GM23338 (cell line): Measurements from ENCODE around the gene MAGI1. TPM values are rescaled to one million over a fixed set of nuclear protein-coding genes. Genes with fewer than 3 reads are reported as not detected.
"Not testable (repeated sequence)": the region's sequence is repeated elsewhere in the genome, so short reads cannot be mapped to it uniquely, and the experiment has no call there.

Experiments
- ATAC-seq: fragments of 200-7000 bp; cut with Tn5 transposase; 3 replicates; pipeline ENCODE4 v1.9.1; 2020
- DNase-seq: peaks from one replicate; pipeline ENCODE4 v3.0.0-alpha.2; 2015; ENCODE audit warnings: low spot score
- H2AFZ ChIP-seq: fragments of 200-600 bp; sonication (generic); 2 replicates; pipeline ENCODE4 v1.8.0; 2016; ENCODE audit warnings: antibody characterized with exemption, mild to moderate bottlenecking, moderate library complexity
- H3F3A ChIP-seq: fragments of 200-600 bp; sonication (generic); replicated peaks from 2 replicates; pipeline ENCODE4 v1.8.0; 2017; ENCODE audit warnings: antibody characterized with exemption, mixed run types, low read depth
- H3K27ac ChIP-seq: fragments of 200-600 bp; sonication (generic); 2 replicates; pipeline ENCODE4 v1.6.1; 2016; ENCODE audit warnings: low read depth
- H3K27me3 ChIP-seq: fragments of 200-600 bp; sonication (generic); 2 replicates; pipeline ENCODE4 v1.8.0; 2016; ENCODE audit warnings: mild to moderate bottlenecking, mixed run types, moderate library complexity; ENCODE audit not compliant: insufficient read depth
- H3K36me3 ChIP-seq: fragments of 200-600 bp; sonication (generic); 2 replicates; pipeline ENCODE4 v1.8.0; 2016; ENCODE audit warnings: mild to moderate bottlenecking; ENCODE audit not compliant: insufficient read depth
- H3K4me1 ChIP-seq: fragments of 200-600 bp; sonication (generic); 2 replicates; pipeline ENCODE4 v1.8.0; 2016; ENCODE audit warnings: mild to moderate bottlenecking, moderate library complexity; ENCODE audit not compliant: insufficient read depth
- H3K4me2 ChIP-seq: fragments of 200-600 bp; sonication (generic); 2 replicates; pipeline ENCODE4 v1.7.1; 2017; ENCODE audit warnings: mixed run types
- H3K4me3 ChIP-seq: fragments of 200-600 bp; sonication (generic); 2 replicates; pipeline ENCODE4 v1.6.1; 2016; ENCODE audit warnings: mixed run types
- H3K79me2 ChIP-seq: fragments of 200-600 bp; sonication (generic); replicated peaks from 2 replicates; pipeline ENCODE4 v1.8.0; 2017; ENCODE audit warnings: mild to moderate bottlenecking; ENCODE audit not compliant: insufficient read depth
- H3K9me2 ChIP-seq: fragments of 200-600 bp; sonication (generic); 2 replicates; pipeline ENCODE4 v1.8.0; 2017; ENCODE audit not compliant: insufficient read depth
- H4K20me1 ChIP-seq: fragments of 200-600 bp; sonication (generic); replicated peaks from 2 replicates; pipeline ENCODE4 v1.8.0; 2017; ENCODE audit warnings: mild to moderate bottlenecking; ENCODE audit not compliant: insufficient read depth
- H3K27ac Mint-ChIP-seq: 2 replicates; pipeline ENCODE4 v1.8.0; 2020; ENCODE audit warnings: inconsistent platforms, mild to moderate bottlenecking, moderate library complexity, mixed read lengths
- H3K27me3 Mint-ChIP-seq: 3 replicates; pipeline ENCODE4 v1.8.0; 2022; ENCODE audit warnings: low read depth, mild to moderate bottlenecking, moderate library complexity, mixed read lengths, inconsistent platforms; ENCODE audit not compliant: insufficient read depth, poor library complexity
- H3K36me3 Mint-ChIP-seq: 3 replicates; pipeline ENCODE4 v1.8.0; 2021; ENCODE audit warnings: low read depth, mild to moderate bottlenecking, inconsistent platforms, moderate library complexity, mixed read lengths
- H3K4me1 Mint-ChIP-seq: 3 replicates; pipeline ENCODE4 v1.8.0; 2020; ENCODE audit warnings: mild to moderate bottlenecking, inconsistent platforms, mixed read lengths
- H3K4me3 Mint-ChIP-seq: 3 replicates; pipeline ENCODE4 v1.8.0; 2021; ENCODE audit warnings: moderate library complexity, mild to moderate bottlenecking, inconsistent platforms, mixed read lengths
- H3K9me3 Mint-ChIP-seq: 3 replicates; pipeline ENCODE4 v1.8.0; 2020; ENCODE audit warnings: moderate library complexity, mild to moderate bottlenecking, inconsistent platforms, mixed read lengths
- JUNB ChIP-seq: IDR thresholded peaks from one replicate; pipeline ENCODE4 v1.6.1; 2016; ENCODE audit warnings: antibody characterized with exemption; ENCODE audit not compliant: unreplicated experiment
- POLR2AphosphoS5 ChIP-seq: IDR thresholded peaks from 2 replicates; pipeline ENCODE4 v1.6.1; 2016; ENCODE audit warnings: antibody characterized with exemption, low read depth
- polyA plus RNA-seq: library from polyadenylated mRNA; unstranded; fragments of >200 nt; fragmentation: Nextera tagmentation; extraction: Ambion mirVana; gene quantifications from 2 replicates; pipeline ENCODE4 v1.2.1, GENCODE V29; 2016
- total RNA-seq: library from RNA; depleted of rRNA; stranded (reverse); fragments of >200 nt; shearing (Covaris generic); gene quantifications from 2 replicates; pipeline ENCODE4 v1.2.3, GENCODE V29; 2014
- TF ChIP-seq, protein P1 (sequence below): fragments of 250-450 bp; sonication (Bioruptor Pico); IDR thresholded peaks from 2 replicates; pipeline ENCODE4 v1.5.0; 2020; ENCODE audit warnings: mild to moderate bottlenecking, moderate library complexity
- TF ChIP-seq, protein P2 (sequence below): IDR thresholded peaks from one replicate; pipeline ENCODE4 v1.6.1; 2018; ENCODE audit warnings: antibody characterized with exemption; ENCODE audit not compliant: unreplicated experiment

The MAGI1 gene
- total and polyA plus RNA-seq, 2 experiments from 2014 or later = 27.4 to 71.2 TPM

DNA sequence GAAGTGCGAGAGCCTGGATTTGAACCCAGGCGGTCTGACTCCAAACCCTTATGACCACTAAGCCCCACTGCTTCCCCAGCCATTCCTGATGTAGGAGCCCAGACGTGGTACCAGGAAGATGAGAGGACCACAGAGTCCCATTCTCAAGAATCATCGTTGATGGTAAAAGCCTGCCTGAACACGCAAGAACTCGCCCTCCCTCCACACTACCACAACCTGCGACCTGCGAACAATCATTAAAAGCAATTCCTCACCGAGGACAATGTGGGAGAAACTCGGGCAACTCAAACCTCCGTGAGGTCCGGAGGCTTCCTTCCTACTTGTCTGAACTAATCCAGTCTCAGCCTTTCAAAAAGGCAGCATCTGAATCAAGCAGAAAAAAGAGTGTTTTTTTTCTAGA is 10.3 kb downstream of the MAGI1 start (continued):
- TF ChIP-seq JUNB (no peak), POLR2AphosphoS5 (no peak)
- TF ChIP-seq, protein P1, sequence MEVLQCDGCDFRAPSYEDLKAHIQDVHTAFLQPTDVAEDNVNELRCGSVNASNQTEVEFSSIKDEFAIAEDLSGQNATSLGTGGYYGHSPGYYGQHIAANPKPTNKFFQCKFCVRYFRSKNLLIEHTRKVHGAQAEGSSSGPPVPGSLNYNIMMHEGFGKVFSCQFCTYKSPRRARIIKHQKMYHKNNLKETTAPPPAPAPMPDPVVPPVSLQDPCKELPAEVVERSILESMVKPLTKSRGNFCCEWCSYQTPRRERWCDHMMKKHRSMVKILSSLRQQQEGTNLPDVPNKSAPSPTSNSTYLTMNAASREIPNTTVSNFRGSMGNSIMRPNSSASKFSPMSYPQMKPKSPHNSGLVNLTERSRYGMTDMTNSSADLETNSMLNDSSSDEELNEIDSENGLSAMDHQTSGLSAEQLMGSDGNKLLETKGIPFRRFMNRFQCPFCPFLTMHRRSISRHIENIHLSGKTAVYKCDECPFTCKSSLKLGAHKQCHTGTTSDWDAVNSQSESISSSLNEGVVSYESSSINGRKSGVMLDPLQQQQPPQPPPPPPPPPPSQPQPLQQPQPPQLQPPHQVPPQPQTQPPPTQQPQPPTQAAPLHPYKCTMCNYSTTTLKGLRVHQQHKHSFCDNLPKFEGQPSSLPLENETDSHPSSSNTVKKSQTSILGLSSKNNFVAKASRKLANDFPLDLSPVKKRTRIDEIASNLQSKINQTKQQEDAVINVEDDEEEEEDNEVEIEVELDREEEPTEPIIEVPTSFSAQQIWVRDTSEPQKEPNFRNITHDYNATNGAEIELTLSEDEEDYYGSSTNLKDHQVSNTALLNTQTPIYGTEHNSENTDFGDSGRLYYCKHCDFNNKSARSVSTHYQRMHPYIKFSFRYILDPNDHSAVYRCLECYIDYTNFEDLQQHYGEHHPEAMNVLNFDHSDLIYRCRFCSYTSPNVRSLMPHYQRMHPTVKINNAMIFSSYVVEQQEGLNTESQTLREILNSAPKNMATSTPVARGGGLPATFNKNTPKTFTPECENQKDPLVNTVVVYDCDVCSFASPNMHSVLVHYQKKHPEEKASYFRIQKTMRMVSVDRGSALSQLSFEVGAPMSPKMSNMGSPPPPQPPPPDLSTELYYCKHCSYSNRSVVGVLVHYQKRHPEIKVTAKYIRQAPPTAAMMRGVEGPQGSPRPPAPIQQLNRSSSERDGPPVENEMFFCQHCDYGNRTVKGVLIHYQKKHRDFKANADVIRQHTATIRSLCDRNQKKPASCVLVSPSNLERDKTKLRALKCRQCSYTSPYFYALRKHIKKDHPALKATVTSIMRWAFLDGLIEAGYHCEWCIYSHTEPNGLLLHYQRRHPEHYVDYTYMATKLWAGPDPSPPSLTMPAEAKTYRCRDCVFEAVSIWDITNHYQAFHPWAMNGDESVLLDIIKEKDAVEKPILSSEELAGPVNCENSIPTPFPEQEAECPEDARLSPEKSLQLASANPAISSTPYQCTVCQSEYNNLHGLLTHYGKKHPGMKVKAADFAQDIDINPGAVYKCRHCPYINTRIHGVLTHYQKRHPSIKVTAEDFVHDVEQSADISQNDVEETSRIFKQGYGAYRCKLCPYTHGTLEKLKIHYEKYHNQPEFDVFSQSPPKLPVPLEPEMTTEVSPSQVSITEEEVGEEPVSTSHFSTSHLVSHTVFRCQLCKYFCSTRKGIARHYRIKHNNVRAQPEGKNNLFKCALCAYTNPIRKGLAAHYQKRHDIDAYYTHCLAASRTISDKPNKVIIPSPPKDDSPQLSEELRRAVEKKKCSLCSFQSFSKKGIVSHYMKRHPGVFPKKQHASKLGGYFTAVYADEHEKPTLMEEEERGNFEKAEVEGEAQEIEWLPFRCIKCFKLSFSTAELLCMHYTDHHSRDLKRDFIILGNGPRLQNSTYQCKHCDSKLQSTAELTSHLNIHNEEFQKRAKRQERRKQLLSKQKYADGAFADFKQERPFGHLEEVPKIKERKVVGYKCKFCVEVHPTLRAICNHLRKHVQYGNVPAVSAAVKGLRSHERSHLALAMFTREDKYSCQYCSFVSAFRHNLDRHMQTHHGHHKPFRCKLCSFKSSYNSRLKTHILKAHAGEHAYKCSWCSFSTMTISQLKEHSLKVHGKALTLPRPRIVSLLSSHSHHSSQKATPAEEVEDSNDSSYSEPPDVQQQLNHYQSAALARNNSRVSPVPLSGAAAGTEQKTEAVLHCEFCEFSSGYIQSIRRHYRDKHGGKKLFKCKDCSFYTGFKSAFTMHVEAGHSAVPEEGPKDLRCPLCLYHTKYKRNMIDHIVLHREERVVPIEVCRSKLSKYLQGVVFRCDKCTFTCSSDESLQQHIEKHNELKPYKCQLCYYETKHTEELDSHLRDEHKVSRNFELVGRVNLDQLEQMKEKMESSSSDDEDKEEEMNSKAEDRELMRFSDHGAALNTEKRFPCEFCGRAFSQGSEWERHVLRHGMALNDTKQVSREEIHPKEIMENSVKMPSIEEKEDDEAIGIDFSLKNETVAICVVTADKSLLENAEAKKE = no peak

DNA sequence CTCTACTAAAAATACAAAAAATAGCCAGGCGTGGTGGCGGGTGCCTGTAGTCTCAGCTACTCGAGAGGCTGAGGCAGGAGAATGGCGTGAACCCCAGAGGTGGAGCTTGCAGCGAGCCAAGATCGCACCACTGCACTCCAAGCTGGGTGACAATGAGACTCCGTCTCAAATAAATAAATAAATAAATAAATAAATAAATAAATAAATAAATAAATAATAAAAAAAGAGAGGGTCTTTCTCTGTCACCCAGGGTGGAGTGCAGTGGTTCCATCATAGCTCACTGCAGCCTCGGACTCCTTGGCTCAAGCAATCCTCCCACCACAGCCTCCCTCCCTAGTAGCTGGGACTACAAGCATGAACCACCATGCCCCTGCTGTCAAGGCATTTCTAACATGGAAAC is 11.6 kb downstream of the MAGI1 start:
- Histone ChIP-seq H3K4me1 (peaks cover 17% of the 10 kb centered on the region), H3K79me2 (peaks cover 98% of the 10 kb centered on the region), H4K20me1 (peaks cover 14% of the 10 kb centered on the region)
- peaks cover 24% of the 10 kb centered on the region for H3K4me1 Mint-ChIP-seq
- H3F3A ChIP-seq, H3K36me3 Mint-ChIP-seq, H3K27ac ChIP-seq, H2AFZ ChIP-seq, H3K27me3 ChIP-seq, DNase-seq, H3K36me3 ChIP-seq, H3K27ac Mint-ChIP-seq, H3K4me3 ChIP-seq, H3K9me2 ChIP-seq, ATAC-seq, H3K27me3 Mint-ChIP-seq, H3K9me3 Mint-ChIP-seq, H3K4me2 ChIP-seq, H3K4me3 Mint-ChIP-seq: not testable (repeated sequence)

DNA sequence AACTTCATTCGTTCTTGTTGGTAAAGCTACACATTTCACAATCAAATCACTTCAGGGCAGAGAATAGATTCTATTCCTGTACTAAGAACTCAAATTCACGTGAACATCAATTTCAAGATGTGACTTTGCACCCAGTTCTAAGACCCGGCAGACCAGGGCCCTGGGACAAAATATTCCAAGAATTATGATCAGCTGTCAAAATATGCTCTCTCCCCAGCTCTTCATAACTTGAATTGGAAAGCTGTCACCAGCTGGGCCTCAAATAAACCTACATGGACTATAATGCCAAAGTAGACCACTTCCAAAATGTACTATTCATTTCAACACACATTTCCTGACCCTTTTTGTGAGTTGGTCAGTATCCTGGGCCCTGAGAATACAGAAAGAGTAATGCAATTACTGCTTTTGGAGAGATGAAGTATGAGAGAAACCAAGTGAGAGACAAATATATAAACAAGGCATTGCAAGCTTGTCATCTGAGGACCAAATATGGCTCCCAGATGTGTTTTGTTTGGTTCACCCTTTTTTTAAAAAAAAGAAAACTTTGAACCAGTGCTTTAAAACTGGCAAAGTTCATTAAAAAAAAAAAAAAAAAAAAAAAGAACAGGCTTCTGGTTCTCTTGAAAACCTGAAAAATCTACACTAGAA is 14.9 kb downstream of the MAGI1 start:
- ATAC-seq (no peak), DNase-seq (no peak)
- Mint-ChIP-seq H3K36me3 (no peaks in the 10 kb centered on the region), H3K4me1 (peaks cover 42% of the 10 kb centered on the region), H3K9me3 (no peaks in the 10 kb centered on the region; the same call in 2 of the 3 replicates), H3K27ac (no peak overlapping the region), H3K4me3 (no peak overlapping the region), H3K27me3 (peaks cover 4% of the 10 kb centered on the region)
- Histone ChIP-seq H3K27me3 (no peaks in the 10 kb centered on the region), H3K4me1 (peaks cover 24% of the 10 kb centered on the region), H4K20me1 (peaks cover 12% of the 10 kb centered on the region), H3K4me2 (no peak overlapping the region), H3K9me2 (no peaks in the 10 kb centered on the region), H3K4me3 (no peak overlapping the region), H2AFZ (no peak overlapping the region), H3K36me3 (no peaks in the 10 kb centered on the region), H3F3A (no peaks in the 10 kb centered on the region), H3K79me2 (peaks cover 98% of the 10 kb centered on the region), H3K27ac (no peak overlapping the region)
- TF ChIP-seq, protein P2, sequence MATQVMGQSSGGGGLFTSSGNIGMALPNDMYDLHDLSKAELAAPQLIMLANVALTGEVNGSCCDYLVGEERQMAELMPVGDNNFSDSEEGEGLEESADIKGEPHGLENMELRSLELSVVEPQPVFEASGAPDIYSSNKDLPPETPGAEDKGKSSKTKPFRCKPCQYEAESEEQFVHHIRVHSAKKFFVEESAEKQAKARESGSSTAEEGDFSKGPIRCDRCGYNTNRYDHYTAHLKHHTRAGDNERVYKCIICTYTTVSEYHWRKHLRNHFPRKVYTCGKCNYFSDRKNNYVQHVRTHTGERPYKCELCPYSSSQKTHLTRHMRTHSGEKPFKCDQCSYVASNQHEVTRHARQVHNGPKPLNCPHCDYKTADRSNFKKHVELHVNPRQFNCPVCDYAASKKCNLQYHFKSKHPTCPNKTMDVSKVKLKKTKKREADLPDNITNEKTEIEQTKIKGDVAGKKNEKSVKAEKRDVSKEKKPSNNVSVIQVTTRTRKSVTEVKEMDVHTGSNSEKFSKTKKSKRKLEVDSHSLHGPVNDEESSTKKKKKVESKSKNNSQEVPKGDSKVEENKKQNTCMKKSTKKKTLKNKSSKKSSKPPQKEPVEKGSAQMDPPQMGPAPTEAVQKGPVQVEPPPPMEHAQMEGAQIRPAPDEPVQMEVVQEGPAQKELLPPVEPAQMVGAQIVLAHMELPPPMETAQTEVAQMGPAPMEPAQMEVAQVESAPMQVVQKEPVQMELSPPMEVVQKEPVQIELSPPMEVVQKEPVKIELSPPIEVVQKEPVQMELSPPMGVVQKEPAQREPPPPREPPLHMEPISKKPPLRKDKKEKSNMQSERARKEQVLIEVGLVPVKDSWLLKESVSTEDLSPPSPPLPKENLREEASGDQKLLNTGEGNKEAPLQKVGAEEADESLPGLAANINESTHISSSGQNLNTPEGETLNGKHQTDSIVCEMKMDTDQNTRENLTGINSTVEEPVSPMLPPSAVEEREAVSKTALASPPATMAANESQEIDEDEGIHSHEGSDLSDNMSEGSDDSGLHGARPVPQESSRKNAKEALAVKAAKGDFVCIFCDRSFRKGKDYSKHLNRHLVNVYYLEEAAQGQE = no peak
